Activated CD4-positive, alpha-beta memory T cell treated with anti-CD3 and anti-CD28 coated beads, Interleukin-2, amount 10 ng/mL, durations not matched to agents 7 days and 5 days (primary cell): ENCODE measurements around the gene OR52I1. TPM values are rescaled to one million over a fixed set of nuclear protein-coding genes. Genes with fewer than 3 reads are reported as not detected.
A peak's percentile ranks its signal among the peaks of the same experiment; 100 is the strongest.

ENCODE experiments used
- CTCF ChIA-PET: fragments of 350-600 bp; sonication (Branson Sonifier 250); formaldehyde crosslinking; loops from one replicate; lab custom pipeline; 2021; ENCODE audit warnings: antibody characterized with exemption, inconsistent platforms; lab: Charles Lee
- POLR2A ChIA-PET: fragments of 350-600 bp; sonication (Branson Sonifier 250); formaldehyde crosslinking; loops from one replicate; lab custom pipeline; 2021; ENCODE audit warnings: antibody characterized with exemption; lab: Charles Lee
- DNase-seq: peaks from one replicate; pipeline ENCODE4 v3.0.0-alpha.2; 2020
- H3K27ac Mint-ChIP-seq: one replicate; pipeline ENCODE4 v1.8.0; 2021; ENCODE audit warnings: mild to moderate bottlenecking, mixed read lengths
- H3K27me3 Mint-ChIP-seq: one replicate; pipeline ENCODE4 v1.8.0; 2021; ENCODE audit warnings: mixed read lengths
- H3K36me3 Mint-ChIP-seq: one replicate; pipeline ENCODE4 v1.8.0; 2021; ENCODE audit warnings: low read depth, mixed read lengths
- H3K4me1 Mint-ChIP-seq: one replicate; pipeline ENCODE4 v1.8.0; 2021; ENCODE audit warnings: mixed read lengths
- H3K4me3 Mint-ChIP-seq: one replicate; pipeline ENCODE4 v1.8.0; 2021; ENCODE audit warnings: mild to moderate bottlenecking, mixed read lengths
- H3K9me3 Mint-ChIP-seq: one replicate; pipeline ENCODE4 v1.8.0; 2021; ENCODE audit warnings: mixed read lengths
- total RNA-seq, 2 experiments: library from RNA; stranded (reverse); gene quantifications; one replicate each; pipeline ENCODE4 v1.2.3, GENCODE V29; 2021

The OR52I1 gene
- total RNA-seq, 2 experiments from 2014 or later, result not detected

- Mint-ChIP-seq H3K4me3 (no peak overlapping the region), H3K27ac (no peak overlapping the region), H3K9me3 (no peaks in the 10 kb centered on the region), H3K27me3 (peaks cover 24% of the 10 kb centered on the region), H3K4me1 (peaks cover 5% of the 10 kb centered on the region), H3K36me3 (no peaks in the 10 kb centered on the region)
- no peak for DNase-seq
- ChIA-PET CTCF (interaction anchor here (0.9 to 1.3 kb wide), 2 partner anchors 41 to 57 kb away, joined by 3 read pairs; no protein-coding TSS in a partner anchor), POLR2A (no interaction called here)
Observed at GRCh38 chr11:4580124-4580523, 13.7 kb upstream of the OR52I1 start.

GRCh38 chr11:4581443-4581842 is 12.4 kb upstream of the OR52I1 start, which contains the start of gene OR52I2:
Gene OR52I2 (plus strand): TSS chr11:4581743.
- Mint-ChIP-seq H3K27me3 (peaks cover 18% of the 10 kb centered on the region), H3K9me3 (no peaks in the 10 kb centered on the region), H3K4me1 (no peaks in the 10 kb centered on the region), H3K27ac (no peak within 1 kb of the TSS), H3K36me3 (no peaks in the 10 kb centered on the region), H3K4me3 (no peak within 1 kb of the TSS)
- ChIA-PET POLR2A (no interaction called here), CTCF (no interaction called here)
- DNase-seq, result no peak

GRCh38 chr11:4589017-4589416 is 4.8 kb upstream of the OR52I1 start:
- Mint-ChIP-seq H3K9me3 (no peaks in the 10 kb centered on the region), H3K4me1 (no peaks in the 10 kb centered on the region), H3K27ac (no peak overlapping the region), H3K27me3 (peaks cover 11% of the 10 kb centered on the region), H3K4me3 (no peak overlapping the region), H3K36me3 (no peaks in the 10 kb centered on the region)
- CTCF ChIA-PET, result no interaction called here
- no peak for DNase-seq
- POLR2A ChIA-PET, result no interaction called here

DNA sequence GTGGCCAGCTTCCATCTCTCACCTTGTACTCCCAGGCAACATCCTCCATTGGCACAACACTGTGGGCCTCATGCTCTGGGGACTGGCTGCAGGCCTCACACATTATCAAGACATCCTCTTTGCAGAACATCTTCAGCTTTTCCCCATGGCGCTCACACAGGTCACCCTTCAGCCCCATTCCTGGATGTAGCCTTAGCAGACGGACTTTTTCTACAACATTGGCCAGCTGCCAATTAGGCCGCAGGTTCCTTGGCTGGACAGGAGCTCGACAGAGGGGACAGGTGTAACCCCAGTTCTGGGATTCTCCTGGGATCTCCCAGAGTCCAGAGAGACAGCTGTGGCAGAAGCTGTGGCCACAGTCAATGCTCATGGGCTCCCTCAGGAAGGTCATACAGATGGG is 11.2 kb downstream of the OR52I1 start:
- Mint-ChIP-seq H3K36me3 (peaks cover 43% of the 10 kb centered on the region), H3K4me3 (no peak overlapping the region), H3K9me3 (no peaks in the 10 kb centered on the region), H3K27ac (no peak overlapping the region), H3K27me3 (no peaks in the 10 kb centered on the region), H3K4me1 (peaks cover 34% of the 10 kb centered on the region)
- ChIA-PET CTCF (interaction anchor here (0.5 kb wide), 1 partner anchor 465 kb away, joined by 4 read pairs; no protein-coding TSS in a partner anchor), POLR2A (no interaction called here)
- no peak for DNase-seq

- H3K27ac Mint-ChIP-seq, result no peak overlapping the region
- no peaks in the 10 kb centered on the region for H3K27me3 Mint-ChIP-seq
- H3K36me3 Mint-ChIP-seq, result peaks cover 35% of the 10 kb centered on the region
- H3K4me1 Mint-ChIP-seq, result peaks cover 40% of the 10 kb centered on the region
- ChIA-PET CTCF (interaction anchor here (1.2 to 1.4 kb wide), 2 partner anchors 18 to 67 kb away, joined by 3 to 4 read pairs; no protein-coding TSS in a partner anchor), POLR2A (no interaction called here)
- no peaks in the 10 kb centered on the region for H3K9me3 Mint-ChIP-seq
- no peak for DNase-seq
- H3K4me3 Mint-ChIP-seq, result peak overlapping the region; percentile 83
Observed at GRCh38 chr11:4606231-4607015, 12.6 kb downstream of the OR52I1 start.

DNA sequence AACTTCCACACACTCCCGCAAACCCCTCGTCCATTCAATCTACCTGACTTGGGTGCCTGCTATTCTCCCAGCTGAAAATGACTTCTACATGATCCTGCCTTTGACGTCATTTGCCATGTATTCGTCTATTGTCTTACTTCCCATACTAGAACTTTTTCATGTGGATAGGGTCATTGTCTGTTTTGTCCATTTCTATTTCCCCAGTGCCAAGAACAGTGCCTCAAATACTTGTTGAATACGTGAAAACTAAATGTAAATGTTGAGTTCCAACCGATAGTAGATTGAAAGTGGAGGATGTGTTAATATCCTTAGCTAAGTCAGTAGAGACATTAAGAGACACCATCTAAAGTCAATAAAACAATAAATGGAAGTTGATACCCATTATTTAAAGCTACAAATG is 13.3 kb downstream of the OR52I1 start:
- Mint-ChIP-seq H3K27me3 (no peaks in the 10 kb centered on the region), H3K27ac (peak overlapping the region; percentile 80), H3K36me3 (peaks cover 31% of the 10 kb centered on the region), H3K9me3 (no peaks in the 10 kb centered on the region), H3K4me3 (peak overlapping the region; percentile 83), H3K4me1 (peaks cover 40% of the 10 kb centered on the region)
- no peak for DNase-seq
- ChIA-PET POLR2A (interaction anchor here (1.3 kb wide), 1 partner anchor 214 kb away, joined by 8 read pairs; the partner anchor contains the start of gene TRIM21), CTCF (interaction anchor here (0.9 to 1.5 kb wide), 6 partner anchors 18 to 420 kb away, joined by 3 to 4 read pairs (median 4); partner anchors contain the start of genes OR51D1 and TRIM21)

GRCh38 chr11:4607781-4608666 is 14.2 kb downstream of the OR52I1 start, which contains the start of gene TRIM68:
Gene TRIM68 (minus strand): TSS chr11:4608231. CDS start chr11:4605504, 2,727 bp downstream.
- POLR2A ChIA-PET, result interaction anchor here (0.8 to 1.3 kb wide), 5 partner anchors 10 to 431 kb away, joined by 3 to 8 read pairs (median 3); partner anchors contain the start of gene TRIM21
- Mint-ChIP-seq H3K27me3 (no peaks in the 10 kb centered on the region), H3K27ac (peak within 1 kb of the TSS; percentile 80), H3K4me3 (peak within 1 kb of the TSS; percentile 83), H3K4me1 (peaks cover 40% of the 10 kb centered on the region), H3K36me3 (peaks cover 26% of the 10 kb centered on the region), H3K9me3 (no peaks in the 10 kb centered on the region)
- CTCF ChIA-PET, result interaction anchor here (0.9 to 2.8 kb wide), 6 partner anchors 17 to 421 kb away, joined by 3 to 10 read pairs (median 4); partner anchors contain the start of genes OR51D1 and TRIM21
- peak; percentile 96 for DNase-seq

GRCh38 chr11:4610258-4610935 is 16.6 kb downstream of the OR52I1 start:
- Mint-ChIP-seq H3K27me3 (no peaks in the 10 kb centered on the region), H3K36me3 (peaks cover 9% of the 10 kb centered on the region), H3K4me3 (peak overlapping the region; percentile 53), H3K4me1 (peaks cover 40% of the 10 kb centered on the region), H3K9me3 (no peaks in the 10 kb centered on the region), H3K27ac (peak overlapping the region; percentile 65)
- ChIA-PET POLR2A (interaction anchor here (0.5 kb wide), 1 partner anchor 1613 kb away, joined by 3 read pairs; no protein-coding TSS in a partner anchor), CTCF (interaction anchor here (2.8 kb wide), 1 partner anchor 14 kb away, joined by 10 read pairs; no protein-coding TSS in a partner anchor)
- peak; percentile 43 for DNase-seq

GRCh38 chr11:4611986-4612385 is 18.1 kb downstream of the OR52I1 start:
- CTCF ChIA-PET, result interaction anchor here (0.6 kb wide), 1 partner anchor 25 kb away, joined by 3 read pairs; no protein-coding TSS in a partner anchor
- no peak for DNase-seq
- POLR2A ChIA-PET, result no interaction called here
- H3K27me3 Mint-ChIP-seq, result no peaks in the 10 kb centered on the region
- H3K4me3 Mint-ChIP-seq, result no peak overlapping the region
- H3K9me3 Mint-ChIP-seq, result no peaks in the 10 kb centered on the region
- peaks cover 8% of the 10 kb centered on the region for H3K36me3 Mint-ChIP-seq
- H3K4me1 Mint-ChIP-seq, result peaks cover 29% of the 10 kb centered on the region
- H3K27ac Mint-ChIP-seq, result no peak overlapping the region

DNA sequence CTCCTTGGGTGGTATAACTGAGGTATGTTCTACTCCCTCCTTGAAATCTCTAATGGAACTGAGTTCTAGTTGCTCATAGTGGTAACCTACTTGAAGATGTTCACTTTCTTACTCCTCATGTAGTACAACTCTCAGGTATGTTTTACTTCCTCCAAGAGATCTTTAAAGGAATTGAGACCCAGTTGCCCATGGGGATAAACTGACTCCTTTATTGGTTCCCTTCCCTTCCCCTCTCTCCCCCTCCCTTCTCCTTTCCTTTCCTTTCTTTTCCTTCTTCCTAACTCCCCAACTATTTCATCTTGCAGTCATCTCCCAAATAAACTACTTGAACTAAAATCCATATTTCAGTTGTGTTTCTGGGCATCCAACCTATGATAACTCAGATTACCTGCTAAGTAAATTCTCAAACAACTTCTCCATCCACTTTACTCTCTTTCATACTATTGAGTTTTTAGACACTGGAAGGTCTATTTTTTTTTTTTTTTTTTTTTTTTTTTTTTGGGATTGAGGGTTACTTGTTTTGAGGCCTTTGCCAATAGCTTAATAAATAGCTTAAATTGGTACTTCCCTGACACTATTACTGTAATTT is 22.1 kb downstream of the OR52I1 start:
- ChIA-PET POLR2A (no interaction called here), CTCF (interaction anchor here (0.7 kb wide), 1 partner anchor 77 kb away, joined by 7 read pairs; no protein-coding TSS in a partner anchor)
- no peak for DNase-seq
- Mint-ChIP-seq H3K36me3 (no peaks in the 10 kb centered on the region), H3K27ac (no peak overlapping the region), H3K4me3 (no peak overlapping the region), H3K4me1 (no peaks in the 10 kb centered on the region), H3K27me3 (peaks cover 4% of the 10 kb centered on the region), H3K9me3 (no peaks in the 10 kb centered on the region)

DNA sequence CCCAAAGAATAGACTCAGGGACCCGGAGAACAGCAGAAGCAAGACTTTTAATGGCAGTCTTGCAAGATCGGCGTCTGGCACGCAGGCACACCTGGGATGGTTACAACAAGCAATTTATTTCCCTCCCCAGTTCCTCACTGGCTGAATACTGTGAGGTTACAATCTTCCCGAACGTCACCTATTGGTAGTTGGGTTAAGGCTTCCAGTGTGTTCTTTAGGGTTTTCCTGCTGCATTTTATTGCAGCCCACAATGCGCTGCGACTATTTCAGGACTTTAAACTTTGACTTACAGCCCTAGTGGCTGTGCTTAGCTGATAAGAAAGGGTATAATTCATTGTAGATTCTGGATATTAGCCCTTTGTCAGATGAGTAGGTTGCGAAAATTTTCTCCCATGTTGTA is 25.7 kb downstream of the OR52I1 start:
- no peaks in the 10 kb centered on the region for H3K36me3 Mint-ChIP-seq
- peaks cover 4% of the 10 kb centered on the region for H3K27me3 Mint-ChIP-seq
- H3K9me3 Mint-ChIP-seq, result no peaks in the 10 kb centered on the region
- no peaks in the 10 kb centered on the region for H3K4me1 Mint-ChIP-seq
- CTCF ChIA-PET, result no interaction called here
- POLR2A ChIA-PET, result no interaction called here
- H3K27ac Mint-ChIP-seq, result no peak overlapping the region
- H3K4me3 Mint-ChIP-seq, result no peak overlapping the region
- DNase-seq, result no peak
